ENCODE measurements around the gene MYH15. TPM values are rescaled to one million over a fixed set of nuclear protein-coding genes. Genes with fewer than 3 reads are reported as not detected.

The MYH15 gene
- total and polyA plus RNA-seq, 2 of the 4 experiments (the other 2 are of a cell fraction): 0.10 to 0.36 TPM

DNA sequence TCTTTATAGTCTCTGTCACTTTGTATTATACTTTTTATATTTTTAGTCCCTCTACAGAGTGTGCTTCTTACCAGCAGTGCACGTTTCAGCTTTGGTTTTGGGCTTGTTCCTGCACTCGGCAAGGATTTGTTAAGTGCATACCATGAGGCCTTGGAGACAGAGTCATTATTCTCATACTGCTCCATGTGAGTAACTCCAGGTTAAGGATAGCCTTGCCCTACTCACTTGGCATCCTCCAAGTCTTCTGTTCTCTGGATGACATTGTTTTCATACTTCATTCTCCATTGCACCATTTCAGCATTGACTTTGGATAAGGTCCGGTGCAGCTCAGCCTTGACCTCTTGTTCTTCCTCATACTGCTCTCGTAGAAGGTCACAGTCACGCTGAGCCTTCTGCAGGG lies 96.4 kb downstream of the MYH15 start:
- Histone ChIP-seq H3K18ac (ENCODE audit: low read depth, low read length) (no peak overlapping the region), H3K36me3 (ENCODE audit: control insufficient read depth, insufficient read depth, low read length) (no peaks in the 10 kb centered on the region), H4K5ac (ENCODE audit: low read depth, low read length) (no peak overlapping the region), H2AFZ (replicated peaks; ENCODE audit: low read length, poor library complexity) (no peak overlapping the region), H3K9me3 (ENCODE audit: control insufficient read depth, insufficient read depth, low read length) (no peaks in the 10 kb centered on the region), H3K9me1 (ENCODE audit: insufficient read depth, low read length) (no peaks in the 10 kb centered on the region), H3K27ac (ENCODE audit: insufficient read depth, low read length) (no peak overlapping the region), H3K9ac (ENCODE audit: low read depth, low read length) (no peak overlapping the region), H2AK9ac (replicated peaks; ENCODE audit: low read depth, low read length, poor library complexity) (no peak overlapping the region), H3K4me2 (ENCODE audit: low read depth, low read length) (no peak overlapping the region), H4K8ac (ENCODE audit: low read depth in 2 of 2, low read length in 2 of 2) (no peak overlapping the region), H3K4ac (ENCODE audit: low read depth, low read length) (no peak overlapping the region), H2BK5ac (ENCODE audit: low read depth, low read length, poor library complexity, severe bottlenecking) (no peak overlapping the region), H3K79me1 (ENCODE audit: low read depth in 1 of 2, low read length in 2 of 2) (no peaks in the 10 kb centered on the region), H2BK120ac (ENCODE audit: low read depth, low read length) (no peak overlapping the region), H3K23ac (ENCODE audit: low read depth, low read length) (no peak overlapping the region), H2BK20ac (ENCODE audit: low read depth, low read length) (no peak overlapping the region), H4K91ac (ENCODE audit: insufficient read depth, low read depth, low read length) (no peak overlapping the region), H3K56ac (ENCODE audit: extremely low read depth, insufficient read depth, low read length) (no peak overlapping the region), H3K4me3 (ENCODE audit: insufficient read depth, low read depth, low read length) (no peak overlapping the region), H3K27me3 (ENCODE audit: control insufficient read depth, insufficient read depth, low read length) (no peaks in the 10 kb centered on the region; the same call in 1 of the 2 replicates), H2AK5ac (ENCODE audit: low read depth, low read length) (no peak overlapping the region), H3K14ac (replicated peaks; ENCODE audit: low read depth, low read length) (no peak overlapping the region; the same call in 1 of the 2 replicates), H3K4me1 (ENCODE audit: control insufficient read depth, insufficient read depth, low read length) (0 out of 2 replicates have a peak, but pooled peaks cover 1% of the 10 kb centered on the region), H4K20me1 (ENCODE audit: insufficient read depth, low read length) (no peaks in the 10 kb centered on the region), H2BK15ac (ENCODE audit: low read depth, low read length) (no peak overlapping the region)
- 100% methylated on average over 1 of the region's 5 CpGs; no CpG with 5 or more reads in 1 of the 2 experiments for WGBS, 2 experiments (ENCODE audit: extremely low coverage in 2 of 2, insufficient read length in 1 of 2)
- POLR2A ChIA-PET (ENCODE audit: unreplicated experiment): no interaction called here
- dilution Hi-C loops (cut with HindIII; ENCODE audit: low sequenced_read_pairs, unreplicated experiment) (no loop called here), intact Hi-C loops (cut with micrococcal nuclease) (no loop called here), in situ Hi-C loops (cut with MboI; ENCODE audit: low sequenced_read_pairs) (no loop called here)
- TF ChIP-seq SMC3 (IDR thresholded peaks at IDR 0.05; ENCODE audit: low read depth, low read length) (no peak), RFX5 (IDR thresholded peaks at IDR 0.05; ENCODE audit: low read depth, low read length) (no peak), BHLHE40 (IDR thresholded peaks at IDR 0.05; ENCODE audit: low read depth, low read length) (no peak), FOS (IDR thresholded peaks at IDR 0.05; ENCODE audit: low read depth, low read length) (no peak), POLR2A (IDR thresholded peaks at IDR 0.05; ENCODE audit: low read depth, low read length) (no peak)
- CTCF ChIA-PET: interaction anchor here (0.5 kb wide), 1 partner anchor 288 kb away, joined by 3 read pairs; no protein-coding TSS in a partner anchor
- DNase-seq (peak; percentile 18), ATAC-seq (ENCODE audit: low read depth) (no peak; the same call in 1 of the 2 replicates)
- BruUV-seq (replicated peaks): no TSS peak

All from IMR-90 (cell line).